ENCODE results near the gene FKBP10.
A peak's percentile ranks its signal among the peaks of the same experiment; 100 is the strongest.

FKBP10 gene

GRCh38 chr17:41812381-41813151, at the start of gene FKBP10:
FKBP10 (plus strand) TSS chr17:41813004; CDS start chr17:41813035, 31 bp downstream.
- Mint-ChIP-seq H3K4me1 (peaks cover 55% of the 10 kb centered on the region), H3K36me3 (ENCODE audit: low read depth) (peaks cover 35% of the 10 kb centered on the region), H3K27me3 (ENCODE audit: low read depth, poor library complexity) (peaks cover 3% of the 10 kb centered on the region), H3K4me3 (peak within 1 kb of the TSS; percentile 93), H3K27ac (peak within 1 kb of the TSS; percentile 98), H3K9me3 (no peaks in the 10 kb centered on the region)
- peak; percentile 90 for DNase-seq
- no peak for TF ChIP-seq CTCF (IDR thresholded peaks at IDR 0.05)

- no peaks in the 10 kb centered on the region for H3K27me3 Mint-ChIP-seq (ENCODE audit: low read depth, poor library complexity)
- no peak for DNase-seq
- no peak overlapping the region for H3K4me3 Mint-ChIP-seq
- no peak for TF ChIP-seq CTCF (IDR thresholded peaks at IDR 0.05)
- H3K36me3 Mint-ChIP-seq (ENCODE audit: low read depth): peaks cover 82% of the 10 kb centered on the region
- no peaks in the 10 kb centered on the region for H3K4me1 Mint-ChIP-seq
- no peak overlapping the region for H3K27ac Mint-ChIP-seq
- H3K9me3 Mint-ChIP-seq: no peaks in the 10 kb centered on the region
Measured at GRCh38 chr17:41763327-41763726, 49.5 kb upstream of the FKBP10 start.

GRCh38 chr17:41766135-41766534, 46.7 kb upstream of the FKBP10 start:
- Mint-ChIP-seq H3K27me3 (ENCODE audit: low read depth, poor library complexity) (no peaks in the 10 kb centered on the region), H3K36me3 (ENCODE audit: low read depth) (peaks cover 83% of the 10 kb centered on the region), H3K27ac (no peak overlapping the region), H3K4me1 (peaks cover 6% of the 10 kb centered on the region), H3K4me3 (no peak overlapping the region), H3K9me3 (no peaks in the 10 kb centered on the region)
- TF ChIP-seq CTCF (IDR thresholded peaks at IDR 0.05): no peak
- DNase-seq: no peak

GRCh38 chr17:41767324-41768042, 45.3 kb upstream of the FKBP10 start:
- Mint-ChIP-seq H3K4me1 (peaks cover 7% of the 10 kb centered on the region), H3K36me3 (ENCODE audit: low read depth) (peaks cover 74% of the 10 kb centered on the region), H3K27me3 (ENCODE audit: low read depth, poor library complexity) (no peaks in the 10 kb centered on the region), H3K9me3 (no peaks in the 10 kb centered on the region), H3K4me3 (no peak overlapping the region), H3K27ac (peak overlapping the region; percentile 66)
- DNase-seq: no peak
- no peak for TF ChIP-seq CTCF (IDR thresholded peaks at IDR 0.05)

GRCh38 chr17:41768682-41769288, 44.0 kb upstream of the FKBP10 start:
- H3K36me3 Mint-ChIP-seq (ENCODE audit: low read depth): peaks cover 61% of the 10 kb centered on the region
- no peak overlapping the region for H3K4me3 Mint-ChIP-seq

More at GRCh38 chr17:41768682-41769288, 44.0 kb upstream of the FKBP10 start:
- no peak for TF ChIP-seq CTCF (IDR thresholded peaks at IDR 0.05)
- DNase-seq: no peak
- Mint-ChIP-seq H3K4me1 (peaks cover 20% of the 10 kb centered on the region), H3K9me3 (no peaks in the 10 kb centered on the region), H3K27ac (peak overlapping the region; percentile 93), H3K27me3 (ENCODE audit: low read depth, poor library complexity) (no peaks in the 10 kb centered on the region)
